HG03521 (cell line): ENCODE measurements around the gene NT5C.

Source experiments
- ATAC-seq: cut with Tn5 transposase; IDR thresholded peaks from one replicate; pipeline ENCODE4 v1.9.1; 2021; ENCODE audit warnings: mild to moderate bottlenecking, moderate library complexity; ENCODE audit not compliant: unreplicated experiment

The NT5C gene

GRCh38 chr17:75093548-75094158 is 37.9 kb downstream of the NT5C start:
- no peak for ATAC-seq

- no peak for ATAC-seq
Observed at GRCh38 chr17:75091855-75092327, 39.7 kb downstream of the NT5C start.

- ATAC-seq: no peak
Observed at GRCh38 chr17:75090871-75091854, 40.4 kb downstream of the NT5C start.

GRCh38 chr17:75088465-75089417 is 42.8 kb downstream of the NT5C start:
- no peak for ATAC-seq

- ATAC-seq: no peak
Observed at GRCh38 chr17:75087558-75088453, 43.7 kb downstream of the NT5C start, which contains the start of gene SLC16A5. SLC16A5 (plus strand) TSS chr17:75087954; CDS start chr17:75093637, 5,683 bp downstream.

- ATAC-seq: no peak
Observed at GRCh38 chr17:75087182-75087557, 44.4 kb downstream of the NT5C start.

- ATAC-seq: no peak
Observed at GRCh38 chr17:75086496-75087181, 44.9 kb downstream of the NT5C start.

GRCh38 chr17:75084039-75084660 is 47.4 kb downstream of the NT5C start:
- ATAC-seq: no peak

- no peak for ATAC-seq
Observed at GRCh38 chr17:75082683-75083082, 48.9 kb downstream of the NT5C start.

GRCh38 chr17:75081611-75082540 is 49.7 kb downstream of the NT5C start:
- ATAC-seq: no peak
